HG02943 (cell line): ENCODE results near the gene SOX8.

Source experiments
- ATAC-seq: cut with Tn5 transposase; IDR thresholded peaks from one replicate; pipeline ENCODE4 v1.9.1; 2021; ENCODE audit warnings: mild to moderate bottlenecking, low read depth, moderate library complexity; ENCODE audit not compliant: unreplicated experiment

The SOX8 gene

DNA sequence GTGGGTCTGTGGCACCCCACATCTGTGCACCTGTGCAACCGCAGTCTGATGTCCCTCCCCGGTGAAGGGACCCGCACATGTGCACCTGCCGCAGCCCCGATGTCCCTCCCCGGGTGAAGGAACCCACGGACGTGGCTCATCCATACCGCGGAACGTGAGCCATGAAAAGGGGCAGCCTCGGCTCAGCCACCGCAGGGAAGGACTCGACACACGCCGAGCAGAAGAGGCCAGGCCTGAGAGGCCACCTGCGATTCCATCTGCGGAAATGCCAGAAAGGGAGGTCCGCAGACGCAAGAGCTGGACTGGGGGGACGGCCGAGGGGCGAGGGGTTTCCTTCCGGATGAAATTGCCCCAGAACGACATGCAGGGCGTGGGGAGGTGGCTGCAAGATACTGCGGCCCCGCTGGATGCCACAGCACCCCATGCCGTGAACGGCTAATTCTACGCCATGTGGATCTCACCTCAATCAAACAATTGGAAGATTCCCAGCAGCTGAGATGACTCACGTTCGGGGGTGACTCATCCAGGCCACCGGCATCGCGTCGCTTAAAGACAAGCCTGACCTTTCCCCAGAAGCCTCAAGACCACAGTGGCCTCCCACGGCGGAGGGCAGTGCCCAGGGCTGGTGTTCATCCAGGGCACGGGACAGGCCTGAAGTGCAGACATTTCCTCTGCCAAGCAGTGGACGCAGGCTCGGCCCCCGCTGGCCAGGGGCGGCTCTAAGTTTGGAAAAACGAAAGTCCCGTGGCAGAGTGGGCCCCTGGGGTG is 21.0 kb downstream of the SOX8 start:
- ATAC-seq: no peak

DNA sequence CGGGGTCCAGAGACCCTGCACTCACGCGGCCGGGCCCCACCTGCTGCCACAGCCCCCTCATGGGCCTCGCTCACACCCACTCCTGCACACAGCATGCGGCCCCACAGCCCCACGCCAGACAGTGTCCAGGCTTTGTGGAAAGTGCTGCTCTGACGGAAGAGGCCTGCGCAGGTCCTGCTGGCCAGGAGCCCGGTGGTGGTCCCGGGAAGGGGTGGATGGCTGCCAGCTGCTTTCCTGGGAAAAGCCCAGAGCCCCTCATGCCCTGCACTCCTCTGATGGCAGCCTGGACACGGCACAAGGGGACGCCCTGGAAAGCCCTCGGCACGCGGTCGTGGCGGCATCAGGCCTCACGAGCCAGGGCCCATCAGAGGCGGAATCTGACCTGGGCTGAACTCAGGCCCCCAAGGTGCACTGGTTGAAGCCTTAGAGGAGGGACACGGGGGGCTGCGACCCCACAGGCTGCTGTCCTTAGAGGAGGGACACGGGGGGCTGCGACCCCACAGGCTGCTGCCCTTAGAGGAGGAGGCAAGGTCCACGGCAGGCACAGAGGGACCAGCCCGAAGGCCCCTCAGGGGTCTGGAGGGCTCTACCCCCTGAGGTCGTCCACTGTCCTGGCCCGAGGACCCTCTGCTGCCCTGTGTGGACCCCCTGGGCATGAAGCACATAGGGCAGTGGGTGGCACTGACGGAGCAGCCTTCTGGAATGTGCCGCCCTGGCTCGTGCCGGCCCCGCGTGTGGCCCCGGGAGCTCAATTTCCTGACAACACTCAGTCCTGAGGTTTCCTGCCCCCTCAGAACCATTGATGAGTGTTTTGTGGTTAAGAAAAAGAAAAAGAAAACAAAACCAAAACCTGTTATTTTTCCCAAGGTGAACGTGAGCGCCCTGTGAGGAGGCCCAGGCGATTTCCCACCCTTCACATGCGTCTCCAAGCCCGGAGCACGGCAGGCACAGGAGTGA is 22.1 kb downstream of the SOX8 start:
- ATAC-seq: no peak

DNA sequence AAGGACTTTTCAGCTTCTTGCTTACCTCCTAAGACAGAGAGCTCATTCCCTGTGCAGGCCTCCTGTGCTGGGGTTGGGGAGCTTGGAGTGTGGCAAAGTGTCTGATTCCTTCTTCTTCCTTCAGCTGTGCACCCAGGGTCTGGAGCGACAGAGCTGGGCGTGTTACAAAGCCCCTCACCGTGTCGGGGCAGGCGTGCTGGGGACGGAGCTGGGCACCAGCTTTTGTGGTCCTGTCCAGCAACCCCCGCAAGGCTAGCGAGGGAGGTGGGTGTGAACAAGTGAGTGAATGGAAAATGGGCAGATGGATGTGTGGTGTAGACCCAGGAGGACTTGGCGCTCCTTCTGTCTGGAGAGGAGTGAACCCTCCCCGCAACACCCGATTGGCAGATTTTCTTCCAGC is 23.7 kb downstream of the SOX8 start:
- no peak for ATAC-seq

DNA sequence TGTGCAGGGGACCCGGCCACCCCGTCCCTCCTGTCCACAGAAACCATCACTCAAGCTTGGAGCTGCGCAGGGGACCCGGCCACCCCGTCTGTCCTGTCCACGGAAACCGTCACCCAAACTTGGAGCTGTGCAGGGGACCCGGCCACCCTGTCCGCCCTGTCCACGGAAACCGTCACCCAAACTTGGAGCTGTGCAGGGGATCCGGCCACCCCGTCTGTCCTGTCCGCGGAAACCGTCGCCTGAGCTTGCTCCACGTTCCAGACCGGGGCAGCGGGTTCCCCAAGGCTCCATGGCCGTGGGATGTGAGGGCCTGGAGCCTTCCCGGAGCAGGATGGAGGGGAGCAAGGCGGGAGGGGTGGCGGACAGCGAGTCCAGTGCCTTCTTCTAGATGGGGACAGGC is 25.2 kb downstream of the SOX8 start:
- ATAC-seq: no peak

DNA sequence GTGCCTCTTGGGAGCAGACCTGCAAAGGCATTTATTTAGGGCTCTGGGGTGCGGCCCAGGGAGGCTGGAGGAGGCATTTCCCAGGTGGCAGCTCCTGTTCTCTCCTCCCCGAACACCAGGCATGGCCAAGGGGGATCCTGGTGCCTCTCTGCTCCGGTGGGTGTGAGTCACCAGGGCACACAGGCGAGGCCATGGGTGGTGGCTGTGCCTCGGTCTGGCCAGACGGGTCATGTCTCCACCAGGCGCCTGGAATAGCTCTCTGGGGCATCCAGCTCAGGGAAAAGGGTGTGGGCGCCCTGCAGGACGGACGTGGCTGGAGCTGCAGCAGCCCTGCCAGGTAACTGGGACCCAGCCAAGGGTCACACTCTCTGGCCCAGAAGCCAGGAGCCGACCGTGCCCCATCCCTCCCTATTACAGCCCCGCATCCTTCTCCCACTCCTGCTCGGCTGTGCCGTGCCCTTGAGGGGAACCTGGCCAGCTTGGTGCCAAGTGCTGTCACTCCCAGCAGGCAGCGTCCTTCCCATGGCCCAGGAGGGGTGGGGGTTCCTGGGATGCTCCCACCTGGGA is 25.8 kb downstream of the SOX8 start:
- ATAC-seq: no peak

DNA sequence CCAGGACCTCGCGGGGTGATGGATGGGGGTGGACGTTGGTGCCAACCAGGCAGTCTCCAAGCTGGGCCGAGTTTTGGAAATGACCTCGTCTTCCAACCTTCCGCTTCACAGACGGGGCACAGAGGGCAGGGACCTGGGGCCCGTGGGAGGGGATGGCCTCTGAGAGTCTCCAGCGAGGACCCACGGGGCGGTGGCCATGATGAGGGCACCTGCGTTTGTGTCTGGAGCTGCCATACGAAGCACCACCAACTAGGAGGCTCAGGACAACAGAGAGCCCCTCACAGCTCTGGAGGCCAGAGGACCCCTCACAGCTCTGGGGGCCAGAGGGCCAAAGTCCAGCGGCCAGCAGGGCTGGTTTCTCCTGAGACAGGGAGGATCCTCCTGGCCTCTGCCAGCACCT is 26.5 kb downstream of the SOX8 start:
- ATAC-seq: no peak

DNA sequence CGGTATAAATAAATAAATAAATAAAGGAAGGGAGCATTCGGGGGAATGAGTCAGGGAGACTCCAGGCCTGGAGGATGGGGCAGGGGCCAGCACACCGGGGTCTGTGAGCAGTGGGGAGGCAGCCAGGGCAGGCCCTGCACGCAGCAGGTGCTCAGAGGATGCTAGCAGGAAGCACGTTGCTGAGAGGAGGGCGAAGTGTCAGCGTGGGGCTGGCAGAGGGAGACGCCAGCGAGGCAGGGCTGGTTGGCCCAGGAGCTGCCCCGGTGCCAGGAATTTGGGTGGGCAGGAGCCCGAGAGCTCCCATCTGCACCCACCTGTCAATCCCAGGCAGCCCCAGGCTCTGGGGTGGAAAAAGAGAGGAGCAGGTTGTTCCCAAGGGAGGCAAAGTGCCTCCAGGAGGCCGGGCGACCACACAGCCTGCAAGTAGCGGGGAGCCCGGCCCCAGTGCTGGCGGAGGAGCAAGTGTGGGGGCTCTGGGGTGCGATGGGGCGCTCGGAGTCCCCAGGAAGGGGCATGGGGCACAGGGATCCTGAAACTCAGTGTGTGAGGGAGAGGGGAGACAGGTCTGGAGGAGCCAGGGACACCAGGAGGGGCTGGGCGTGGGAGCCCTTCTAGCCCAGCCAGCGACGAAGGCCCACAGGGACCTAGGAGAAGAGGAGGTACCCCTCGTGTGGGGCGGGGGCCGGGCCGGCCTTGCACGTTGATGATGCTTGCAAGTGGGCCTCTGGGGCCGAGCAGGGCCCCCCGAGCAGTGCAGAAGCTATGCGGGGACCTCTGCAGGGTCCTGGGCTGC is 28.0 kb downstream of the SOX8 start:
- ATAC-seq: no peak

DNA sequence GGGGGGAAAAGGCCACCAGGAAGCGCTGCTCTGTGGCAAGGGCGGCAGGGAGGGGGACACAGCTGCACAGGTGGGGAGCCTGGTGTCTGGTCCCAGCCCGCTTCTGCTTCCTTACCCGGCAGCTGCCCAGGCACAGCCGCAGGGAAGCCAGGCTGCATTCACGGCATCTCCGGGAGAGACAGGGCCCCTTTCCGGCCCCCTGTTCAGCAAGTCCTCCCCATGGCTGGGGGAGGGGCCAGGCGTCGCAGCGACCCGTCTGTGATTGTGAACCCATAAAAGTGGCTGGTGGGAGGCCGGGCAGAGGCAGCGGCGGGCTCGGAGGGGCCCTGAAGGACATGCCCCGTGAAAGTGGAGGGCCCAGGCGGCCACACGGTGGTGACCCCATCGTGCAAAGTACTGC is 28.7 kb downstream of the SOX8 start:
- no peak for ATAC-seq

DNA sequence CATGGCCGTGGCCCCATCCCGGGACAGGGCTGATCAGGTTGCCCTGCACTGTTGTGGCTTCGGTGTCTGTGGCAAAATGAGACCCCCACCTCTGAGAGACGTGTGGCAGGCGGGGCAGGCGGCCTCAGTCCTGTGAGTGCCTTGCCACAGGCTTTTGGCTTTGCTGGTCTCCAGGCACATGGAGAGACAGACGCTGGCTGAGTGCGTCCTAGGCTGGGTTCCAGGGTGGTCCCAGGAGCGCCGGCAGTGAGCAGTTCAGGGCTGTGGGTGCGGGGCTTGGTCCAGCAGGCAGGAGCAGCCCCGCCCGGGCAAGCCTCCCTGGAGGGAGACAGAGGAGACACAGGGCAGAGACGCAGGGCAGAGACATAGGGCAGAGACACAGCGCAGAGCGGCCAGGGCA is 29.2 kb downstream of the SOX8 start:
- no peak for ATAC-seq

DNA sequence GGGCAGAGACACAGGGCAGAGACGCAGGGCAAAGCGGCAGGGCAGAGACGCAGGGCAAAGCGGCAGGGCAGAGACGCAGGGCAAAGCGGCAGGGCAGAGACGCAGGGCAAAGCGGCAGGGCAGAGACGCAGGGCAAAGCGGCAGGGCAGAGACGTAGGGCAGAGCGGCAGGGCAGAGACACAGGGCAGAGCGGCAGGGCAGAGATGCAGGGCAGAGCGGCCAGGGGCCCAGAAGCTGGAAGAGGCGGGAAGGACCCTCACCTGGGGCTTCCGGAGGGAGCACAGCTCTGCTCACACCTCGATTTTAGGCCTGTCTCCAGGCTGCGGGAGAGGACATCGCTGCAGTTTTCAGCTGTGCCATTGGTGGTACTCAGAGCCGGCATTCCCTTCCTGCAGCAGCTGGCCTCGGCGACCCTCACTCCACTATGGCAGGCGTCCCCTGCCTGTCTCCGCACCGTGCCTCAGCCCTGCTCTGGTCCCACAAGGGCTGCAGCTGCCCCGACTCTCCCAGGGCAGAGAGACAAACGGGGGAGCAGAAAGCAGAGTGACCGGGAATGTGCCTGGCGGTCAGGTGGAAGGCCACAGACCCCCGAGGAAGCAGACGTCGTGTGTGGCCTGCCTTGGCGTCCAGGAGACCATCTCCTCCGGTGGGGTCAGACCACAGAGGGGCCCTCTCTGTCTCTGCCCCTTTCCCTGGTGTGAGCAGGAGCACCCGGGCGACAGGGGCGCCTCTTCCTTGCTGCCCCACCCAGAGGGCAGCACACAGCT is 29.9 kb downstream of the SOX8 start:
- no peak for ATAC-seq

DNA sequence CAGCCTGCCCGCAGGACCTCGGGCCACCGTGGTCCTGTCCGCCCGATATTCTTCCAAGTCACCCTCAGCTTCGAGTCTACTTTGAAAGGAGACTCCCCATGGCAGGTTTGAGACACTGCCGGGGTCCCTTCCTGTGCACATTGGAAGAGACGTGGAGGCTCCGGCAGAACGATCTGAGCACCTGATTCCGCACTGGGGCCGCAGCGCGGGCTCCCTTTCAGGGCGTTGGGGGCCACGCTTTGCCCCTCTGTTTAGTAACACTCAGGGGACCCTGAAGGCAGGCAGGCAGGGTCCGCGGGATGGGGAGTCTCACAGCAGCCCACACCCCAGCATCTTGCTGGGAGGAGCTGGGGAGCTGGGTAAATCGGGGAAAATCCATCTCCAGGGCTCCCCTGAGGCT is 30.6 kb downstream of the SOX8 start:
- no peak for ATAC-seq

DNA sequence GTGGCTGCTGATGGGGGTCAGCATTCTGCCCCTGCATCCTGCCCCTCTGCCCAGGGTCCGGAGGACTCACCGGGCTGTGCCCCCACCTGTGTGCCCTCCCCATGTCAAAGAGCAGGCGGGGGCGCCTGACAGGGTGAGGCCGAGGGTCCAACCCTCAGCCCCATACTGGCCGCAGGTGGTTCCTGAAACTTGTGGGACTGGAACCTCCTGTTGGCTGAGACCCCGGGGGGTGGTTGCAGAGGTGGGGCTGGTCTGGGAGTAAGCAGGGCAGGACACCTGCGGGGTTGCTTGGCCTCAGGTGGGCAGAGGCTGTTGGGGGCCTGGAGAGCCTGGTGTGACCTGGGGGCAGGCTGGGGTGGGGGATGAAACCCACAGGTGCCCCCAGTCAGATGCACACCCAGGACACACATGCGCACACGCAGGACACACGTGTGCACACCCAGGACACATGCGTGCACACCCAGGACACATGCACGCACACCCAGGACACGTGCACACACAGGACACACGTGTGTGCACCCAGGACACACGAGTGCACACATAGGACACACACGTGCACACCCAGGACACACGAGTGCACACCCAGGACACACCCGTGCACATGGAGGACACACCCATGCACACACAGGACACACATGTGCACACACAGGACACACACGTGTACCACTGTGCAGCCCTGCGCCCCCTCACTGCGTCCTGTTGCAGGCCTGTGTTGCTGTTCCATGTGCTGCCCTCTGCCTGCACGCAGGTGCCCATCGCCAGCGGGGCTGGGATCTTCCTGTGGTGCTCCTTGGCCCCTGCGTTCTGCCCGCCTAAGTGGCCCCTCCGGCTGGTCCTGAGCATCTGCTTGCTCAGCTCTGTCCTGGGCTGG is 31.4 kb downstream of the SOX8 start:
- no peak for ATAC-seq

DNA sequence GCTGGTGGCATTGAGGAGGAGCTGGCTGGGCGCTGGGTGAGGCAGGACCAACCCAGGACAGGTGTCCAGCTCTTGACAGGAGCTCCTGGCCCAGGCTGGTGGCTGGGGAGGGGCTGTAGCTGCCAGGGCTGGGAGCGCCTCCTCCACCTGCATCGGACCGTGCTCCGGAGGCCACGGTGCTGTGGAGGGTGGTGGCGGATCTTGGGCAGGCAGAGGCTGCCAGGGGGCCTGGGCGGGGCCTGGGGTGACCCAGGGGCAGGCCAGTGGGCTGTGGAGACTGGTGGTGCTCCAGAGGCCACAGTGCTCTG is 32.0 kb downstream of the SOX8 start:
- no peak for ATAC-seq

DNA sequence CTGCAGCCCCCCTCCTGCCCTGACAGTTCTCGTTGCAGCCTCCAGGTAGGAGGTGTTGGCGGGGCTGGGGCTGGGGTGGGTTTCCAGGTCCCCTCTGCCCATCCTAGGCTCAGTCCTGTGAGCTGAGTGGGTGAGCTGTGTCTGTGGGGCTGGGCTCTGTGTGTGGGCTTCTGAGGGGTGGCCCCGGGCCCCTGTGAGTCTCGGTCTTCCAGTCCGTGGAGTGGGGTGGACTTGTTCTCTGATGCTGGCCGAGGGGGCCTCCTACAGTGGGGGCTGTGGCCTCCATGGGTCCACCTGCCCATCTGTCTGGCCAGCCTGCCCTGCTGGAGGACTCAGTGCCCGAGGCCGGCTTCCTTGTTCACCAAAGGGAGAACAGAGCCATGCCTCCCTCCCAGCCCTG is 32.7 kb downstream of the SOX8 start:
- ATAC-seq: no peak

DNA sequence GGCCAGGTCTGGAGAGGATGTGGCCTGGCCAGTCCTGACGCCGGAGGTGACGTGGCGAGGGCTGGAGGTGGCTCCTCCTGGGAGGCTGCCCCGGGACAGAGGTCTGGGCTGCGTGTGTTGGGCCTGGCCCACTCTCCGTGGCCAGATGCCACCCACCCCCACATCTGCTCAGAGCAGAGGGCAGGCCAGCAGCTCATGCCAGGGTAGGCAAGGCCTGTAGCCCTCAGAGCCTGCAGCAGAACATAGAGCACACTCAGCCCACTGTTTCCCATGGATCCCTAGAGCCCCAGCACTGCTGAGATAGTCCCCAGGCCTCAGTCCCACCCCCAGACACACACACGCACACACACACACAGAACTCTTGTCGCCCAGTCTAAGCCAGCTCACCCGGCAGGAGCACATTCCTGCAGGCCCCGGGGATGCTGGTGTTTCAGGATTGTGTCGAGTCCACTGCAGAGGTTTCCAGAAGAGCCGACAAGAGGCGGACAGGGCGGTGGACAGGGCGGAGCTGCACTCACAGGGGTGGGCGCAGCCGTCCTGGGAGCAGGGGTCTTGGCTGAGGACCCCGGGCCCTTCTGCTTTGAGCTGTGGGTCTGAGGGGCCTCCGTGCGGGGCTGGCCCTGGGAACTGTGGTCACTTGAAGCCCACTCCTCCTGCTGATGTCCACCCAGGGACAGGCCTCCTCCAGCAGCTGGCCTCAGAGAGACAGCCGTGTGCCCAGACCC is 33.4 kb downstream of the SOX8 start:
- no peak for ATAC-seq

DNA sequence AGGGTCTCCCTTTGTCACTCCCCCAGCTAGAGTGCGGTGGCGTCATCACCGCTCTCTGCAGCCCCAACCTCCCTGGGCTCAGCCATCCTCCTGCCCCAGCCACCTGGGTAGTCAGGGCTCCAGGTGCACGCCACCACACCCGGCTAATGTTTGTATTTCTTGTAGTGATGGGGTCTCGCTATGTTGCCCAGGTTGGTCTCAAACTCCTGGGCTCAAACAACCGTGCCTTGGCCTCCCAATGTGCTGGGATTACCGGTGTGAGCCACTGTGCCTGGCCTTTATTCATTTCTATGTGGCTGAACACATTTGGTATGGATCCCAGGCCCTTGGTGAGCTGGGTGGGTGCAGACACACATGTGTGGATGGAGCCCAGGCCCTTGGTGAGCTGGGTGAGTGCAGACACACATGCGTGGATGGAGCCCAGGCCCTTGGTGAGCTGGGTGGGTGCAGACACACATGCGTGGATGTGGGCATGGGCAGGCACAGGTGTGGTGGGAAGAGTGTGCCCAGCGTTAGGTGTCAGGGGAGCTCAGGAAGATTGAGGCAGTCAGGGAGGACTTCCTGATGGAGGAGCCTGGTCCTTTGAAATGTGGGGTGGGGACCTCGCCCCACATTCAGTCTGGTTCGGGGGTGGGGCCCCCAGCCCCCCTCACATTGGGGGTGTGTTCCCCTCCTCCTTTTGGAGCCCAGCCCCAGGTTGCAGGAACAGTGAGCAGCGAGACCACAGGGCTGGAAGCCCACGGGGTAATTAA is 37.1 kb downstream of the SOX8 start:
- ATAC-seq: no peak

DNA sequence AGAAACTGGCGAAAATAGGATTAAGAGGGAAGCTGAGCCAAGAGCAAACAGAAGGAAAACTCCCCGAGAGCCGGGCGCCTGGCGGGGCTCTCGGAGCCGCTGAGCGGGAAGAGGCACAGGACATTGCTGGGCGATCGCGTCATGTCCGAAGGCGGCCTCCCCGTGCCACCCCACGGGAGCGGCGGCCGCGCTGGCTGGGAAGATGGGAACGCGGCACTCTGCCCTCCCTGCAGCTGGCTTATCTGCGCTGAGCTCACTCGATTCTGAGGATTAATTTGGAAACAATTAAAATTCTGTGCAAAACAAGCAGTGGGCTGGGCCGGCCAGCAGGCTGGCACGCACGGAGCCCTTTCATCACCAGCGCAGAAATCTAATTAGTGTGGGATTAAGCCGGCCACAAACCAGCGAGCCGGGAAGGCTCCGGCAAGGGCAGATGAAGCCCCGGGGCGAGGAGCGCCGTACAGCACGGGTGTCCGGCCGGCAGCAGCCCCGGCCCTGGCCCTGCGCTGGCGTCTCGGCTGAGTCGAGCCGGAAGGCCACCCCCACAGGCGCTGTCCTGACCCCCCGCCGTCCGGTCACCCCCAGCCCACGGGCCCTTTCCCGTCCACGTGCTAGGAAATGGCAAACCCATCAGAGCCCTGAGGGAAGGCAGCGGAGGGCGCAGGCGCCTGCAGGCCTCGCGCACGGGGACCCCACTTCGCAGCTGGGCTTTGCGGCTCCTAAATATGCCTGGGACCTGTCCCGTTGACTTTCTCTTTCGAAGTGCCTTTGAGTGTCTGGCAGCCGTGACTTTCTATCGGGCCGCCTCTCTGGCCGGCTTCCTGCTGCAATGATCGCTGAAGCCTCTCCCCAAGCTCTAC is 37.9 kb downstream of the SOX8 start:
- no peak for ATAC-seq
